Activated T-cell treated with anti-CD3 and anti-CD28 coated beads, Interleukin-2, amount 50 U/mL, for 72 hours (primary cell): Measurements from ENCODE around the gene DOK7. TPM values are rescaled to one million over a fixed set of nuclear protein-coding genes. Genes with fewer than 3 reads are reported as not detected.

Experiments used
- ATAC-seq, 2 donors: fragments of 150-1000 bp; cut with Tn5 transposase; replicated peaks in 1 of 2; 2 replicates each; pipeline ENCODE4 v1.10.0; 2021; ENCODE audit warnings: moderate library complexity in 2 of 2, mild to moderate bottlenecking in 1 of 2
- DNase-seq, 2 donors: peaks; one replicate each; pipeline ENCODE4 v3.0.0; 2021 to 2022; ENCODE audit warnings: mixed read lengths in 1 of 2
- H3K27ac Mint-ChIP-seq: one replicate; pipeline ENCODE4 v1.8.0; 2022; ENCODE audit warnings: mild to moderate bottlenecking, moderate library complexity, mixed read lengths
- H3K27me3 Mint-ChIP-seq: one replicate; pipeline ENCODE4 v1.8.0; 2022; ENCODE audit warnings: low read depth, mixed read lengths
- H3K36me3 Mint-ChIP-seq, 2 donors: one replicate each; pipeline ENCODE4 v1.8.0; 2022; ENCODE audit warnings: mixed read lengths in 2 of 2, mild to moderate bottlenecking in 1 of 2; ENCODE audit not compliant: insufficient read depth in 2 of 2
- H3K4me1 Mint-ChIP-seq: one replicate; pipeline ENCODE4 v1.8.0; 2022; ENCODE audit warnings: low read depth, mixed read lengths
- H3K4me3 Mint-ChIP-seq, 2 donors: one replicate each; pipeline ENCODE4 v1.8.0; 2022; ENCODE audit warnings: mild to moderate bottlenecking in 2 of 2, mixed read lengths in 2 of 2, moderate library complexity in 2 of 2
- H3K9me3 Mint-ChIP-seq, 2 donors: one replicate each; pipeline ENCODE4 v1.8.0; 2022; ENCODE audit warnings: mixed read lengths in 2 of 2
- total RNA-seq, 2 donors: library from RNA; stranded (reverse); gene quantifications; one replicate each; pipeline ENCODE4 v1.2.3, GENCODE V29; 2022

Gene DOK7
- total RNA-seq, 2 donors from 2014 or later = not detected

- DNase-seq = no peak
- H3K9me3 Mint-ChIP-seq = no peaks in the 10 kb centered on the region
- H3K27me3 Mint-ChIP-seq = peaks cover 14% of the 10 kb centered on the region
- no peaks in the 10 kb centered on the region for H3K4me1 Mint-ChIP-seq
- no peak overlapping the region for H3K4me3 Mint-ChIP-seq
- no peaks in the 10 kb centered on the region for H3K36me3 Mint-ChIP-seq
- H3K27ac Mint-ChIP-seq = no peak overlapping the region
- ATAC-seq = no peak
Observed at GRCh38 chr4:3464911-3465697, 2.0 kb downstream of the DOK7 start.

DNA sequence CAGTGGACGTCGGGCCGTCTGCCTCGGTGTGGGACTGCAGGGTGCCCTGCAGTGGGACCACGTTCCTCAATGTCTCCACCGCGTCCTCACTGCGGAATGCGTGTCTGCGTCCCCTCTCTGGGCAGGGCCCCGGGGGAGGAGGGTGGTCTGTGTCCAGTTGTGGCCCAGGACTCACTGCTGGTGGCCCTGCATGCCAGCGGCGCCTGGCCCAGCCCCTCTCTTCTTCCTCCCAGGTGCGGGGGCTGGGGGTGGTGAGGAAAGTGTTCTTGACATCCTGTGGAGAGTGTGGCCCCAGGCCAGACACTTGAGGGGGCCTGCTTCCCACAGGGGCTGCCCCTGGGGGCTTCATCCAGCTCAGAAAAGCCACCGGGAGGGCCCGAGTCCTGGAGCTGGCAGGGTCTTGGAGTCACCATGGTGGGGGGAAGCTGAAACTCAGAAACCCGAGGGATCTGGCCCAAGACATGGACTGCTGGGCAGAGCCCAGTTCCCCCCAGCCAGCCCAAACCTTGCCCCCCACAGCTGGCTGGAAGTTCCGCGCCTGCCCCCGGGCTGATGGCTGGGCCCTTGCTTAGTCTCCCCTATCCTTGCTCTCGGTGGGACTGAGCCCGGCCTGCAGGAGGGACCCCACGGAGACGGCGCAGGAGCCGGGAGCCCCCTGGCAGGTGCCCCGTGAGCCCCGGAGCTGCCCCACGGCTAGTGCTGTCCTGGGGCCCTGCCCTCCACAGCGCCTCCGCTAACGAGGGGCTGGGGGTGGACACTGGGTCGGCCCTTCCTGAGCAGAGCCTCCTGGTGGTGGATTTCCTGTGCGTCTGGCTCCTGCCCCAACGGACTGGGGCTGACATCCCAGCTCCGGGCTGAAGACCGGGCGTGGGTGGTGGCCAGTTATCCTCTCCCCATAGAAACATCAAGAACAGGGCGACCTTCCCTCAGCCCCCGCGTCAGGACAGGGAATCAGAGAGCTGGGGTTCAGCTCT, 2.9 kb downstream of the DOK7 start:
- Mint-ChIP-seq H3K9me3 (no peaks in the 10 kb centered on the region), H3K4me3 (no peak overlapping the region), H3K36me3 (no peaks in the 10 kb centered on the region), H3K27me3 (peaks cover 14% of the 10 kb centered on the region), H3K27ac (no peak overlapping the region), H3K4me1 (no peaks in the 10 kb centered on the region)
- no peak for ATAC-seq
- DNase-seq = no peak

DNA sequence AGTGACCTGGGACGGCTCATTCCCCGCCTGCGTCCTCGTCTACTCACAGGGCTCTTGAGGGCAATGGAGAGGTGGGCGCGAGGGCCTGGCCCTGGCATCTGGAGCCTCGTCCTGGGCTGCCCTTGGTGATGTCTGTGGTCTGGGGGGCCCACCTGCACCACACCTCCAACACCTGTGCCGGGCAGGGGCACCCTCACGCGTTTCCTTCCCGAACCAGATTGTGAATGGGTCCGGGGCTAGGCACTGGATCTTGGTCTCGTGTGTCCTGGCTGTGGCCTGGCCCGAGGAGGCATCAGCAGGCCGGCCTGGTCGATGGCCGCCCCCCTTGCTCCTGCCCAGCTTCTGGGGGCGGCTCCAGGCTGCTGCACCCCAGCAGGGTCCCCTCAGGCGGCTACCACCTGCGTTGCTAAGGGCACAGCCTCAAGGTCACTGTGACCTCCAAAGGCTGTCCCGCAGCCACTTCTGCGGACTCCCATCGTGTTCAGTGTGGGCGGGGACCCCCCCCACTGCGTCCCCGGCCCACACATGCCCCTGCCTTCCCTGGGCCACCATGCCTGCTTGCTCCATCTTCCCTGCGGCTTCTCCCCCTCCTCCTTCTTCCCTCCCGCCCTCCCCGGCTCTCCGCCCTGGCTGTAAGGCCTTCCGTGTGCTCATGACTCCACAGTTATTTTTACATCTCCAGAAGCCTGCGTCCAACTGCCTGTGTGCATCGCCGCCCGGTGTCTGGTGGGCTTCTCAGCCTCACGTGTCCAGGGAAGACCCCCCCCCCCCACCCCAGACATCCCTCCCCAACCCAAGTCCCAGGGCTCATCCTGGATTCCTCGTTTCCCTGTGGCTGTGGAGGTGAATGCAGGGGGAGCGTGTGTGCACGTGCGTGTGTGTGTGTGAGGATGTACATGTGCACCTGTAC, 3.8 kb downstream of the DOK7 start:
- Mint-ChIP-seq H3K4me1 (no peaks in the 10 kb centered on the region), H3K36me3 (no peaks in the 10 kb centered on the region), H3K4me3 (no peak overlapping the region), H3K9me3 (no peaks in the 10 kb centered on the region), H3K27ac (no peak overlapping the region), H3K27me3 (peaks cover 14% of the 10 kb centered on the region)
- ATAC-seq (no peak), DNase-seq (no peak)

GRCh38 chr4:3467601-3468031, 4.5 kb downstream of the DOK7 start:
- Mint-ChIP-seq H3K27ac (no peak overlapping the region), H3K9me3 (no peaks in the 10 kb centered on the region), H3K4me1 (no peaks in the 10 kb centered on the region), H3K36me3 (no peaks in the 10 kb centered on the region), H3K4me3 (no peak overlapping the region), H3K27me3 (peaks cover 8% of the 10 kb centered on the region)
- DNase-seq (no peak), ATAC-seq (no peak)

DNA sequence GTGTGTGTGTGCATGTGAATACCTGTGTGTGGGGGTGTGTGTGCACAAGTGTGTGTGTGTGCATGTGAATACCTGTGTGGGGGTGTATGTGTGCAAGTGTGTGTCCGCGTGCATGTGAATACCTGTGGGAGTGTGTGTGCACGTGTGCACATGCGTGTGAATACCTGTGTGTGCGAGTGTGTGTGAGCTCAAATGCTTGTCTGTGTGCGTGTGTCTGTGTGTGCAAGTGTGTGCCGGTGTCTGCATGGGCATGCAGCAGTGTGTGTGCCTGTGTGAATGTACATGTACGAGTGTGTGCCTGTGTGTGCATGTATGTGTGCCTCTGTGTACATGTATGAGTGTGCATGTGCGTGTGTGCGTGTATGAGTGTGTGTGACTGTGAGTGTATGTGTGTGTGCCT, 5.0 kb downstream of the DOK7 start:
- Mint-ChIP-seq H3K4me1 (no peaks in the 10 kb centered on the region), H3K27me3 (peaks cover 6% of the 10 kb centered on the region), H3K4me3 (no peak overlapping the region), H3K36me3 (no peaks in the 10 kb centered on the region), H3K27ac (no peak overlapping the region), H3K9me3 (no peaks in the 10 kb centered on the region)
- DNase-seq = no peak
- no peak for ATAC-seq

DNA sequence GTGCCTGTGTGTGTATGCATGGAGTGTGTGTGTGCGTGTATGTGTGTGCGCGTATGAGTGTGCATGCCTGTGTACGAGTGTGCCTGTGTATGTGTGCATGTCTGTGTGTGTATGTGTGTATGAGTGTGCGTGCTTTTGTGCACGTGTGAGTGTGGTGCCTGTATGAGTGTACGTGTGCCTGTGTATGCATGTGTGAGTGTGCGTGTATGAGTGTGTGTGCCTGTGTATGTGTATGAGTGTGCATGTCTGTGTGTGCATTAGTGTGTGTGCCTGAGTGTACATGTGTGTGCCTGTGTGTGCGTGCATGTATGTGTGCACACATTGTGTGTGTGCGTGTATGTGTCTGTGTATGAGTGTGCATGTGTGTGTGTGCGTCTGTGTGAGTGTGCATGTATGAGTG, 5.7 kb downstream of the DOK7 start:
- Mint-ChIP-seq H3K4me1 (no peaks in the 10 kb centered on the region), H3K27ac (no peak overlapping the region), H3K9me3 (no peaks in the 10 kb centered on the region), H3K36me3 (no peaks in the 10 kb centered on the region), H3K4me3 (no peak overlapping the region), H3K27me3 (peaks cover 6% of the 10 kb centered on the region)
- DNase-seq (no peak), ATAC-seq (no peak)

DNA sequence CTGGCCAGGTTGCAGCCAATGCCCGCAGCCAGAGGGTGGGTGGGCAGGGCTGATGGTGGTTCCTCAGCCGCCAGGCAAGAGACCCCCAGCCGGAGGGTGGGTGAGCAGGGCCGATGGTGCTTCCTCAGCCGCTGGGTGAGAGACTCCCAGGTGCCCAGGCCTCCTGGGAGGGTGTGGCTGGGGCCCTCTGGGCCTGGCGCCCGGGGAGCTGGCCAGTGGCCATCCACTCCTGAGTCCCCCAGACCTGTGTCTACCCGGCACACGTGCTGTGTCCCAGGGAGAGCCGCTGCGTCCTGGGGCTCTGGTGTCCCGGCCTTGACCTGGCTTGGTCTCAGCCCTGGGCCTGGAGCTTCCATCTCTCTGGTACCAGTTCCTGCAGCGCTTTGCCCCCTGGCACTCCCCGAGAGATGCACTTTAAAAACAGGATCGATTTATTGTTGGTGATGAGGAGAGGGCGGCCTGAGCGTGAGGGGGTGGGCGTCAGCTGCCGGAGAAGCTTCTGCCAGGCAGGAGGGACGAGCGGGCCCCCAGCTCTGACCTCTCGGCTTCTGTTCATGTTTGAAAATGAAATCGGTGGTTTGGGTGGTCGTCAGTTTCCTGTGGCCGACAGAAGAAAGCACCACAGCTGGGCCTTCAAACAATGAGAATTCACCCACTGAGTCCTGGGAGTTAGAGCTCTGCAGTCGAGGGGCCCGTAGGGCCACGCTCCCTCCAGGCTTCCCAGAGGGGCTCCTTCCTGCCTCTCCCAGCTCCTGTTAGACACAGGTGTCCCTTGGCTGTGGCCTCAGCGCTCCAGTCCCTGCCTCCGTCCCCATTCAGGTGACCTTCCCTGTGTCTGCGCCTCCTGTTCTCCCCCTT, 6.5 kb downstream of the DOK7 start:
- Mint-ChIP-seq H3K36me3 (no peaks in the 10 kb centered on the region), H3K4me1 (no peaks in the 10 kb centered on the region), H3K27me3 (peaks cover 2% of the 10 kb centered on the region), H3K9me3 (no peaks in the 10 kb centered on the region), H3K27ac (no peak overlapping the region), H3K4me3 (no peak overlapping the region)
- ATAC-seq (no peak), DNase-seq (no peak)

DNA sequence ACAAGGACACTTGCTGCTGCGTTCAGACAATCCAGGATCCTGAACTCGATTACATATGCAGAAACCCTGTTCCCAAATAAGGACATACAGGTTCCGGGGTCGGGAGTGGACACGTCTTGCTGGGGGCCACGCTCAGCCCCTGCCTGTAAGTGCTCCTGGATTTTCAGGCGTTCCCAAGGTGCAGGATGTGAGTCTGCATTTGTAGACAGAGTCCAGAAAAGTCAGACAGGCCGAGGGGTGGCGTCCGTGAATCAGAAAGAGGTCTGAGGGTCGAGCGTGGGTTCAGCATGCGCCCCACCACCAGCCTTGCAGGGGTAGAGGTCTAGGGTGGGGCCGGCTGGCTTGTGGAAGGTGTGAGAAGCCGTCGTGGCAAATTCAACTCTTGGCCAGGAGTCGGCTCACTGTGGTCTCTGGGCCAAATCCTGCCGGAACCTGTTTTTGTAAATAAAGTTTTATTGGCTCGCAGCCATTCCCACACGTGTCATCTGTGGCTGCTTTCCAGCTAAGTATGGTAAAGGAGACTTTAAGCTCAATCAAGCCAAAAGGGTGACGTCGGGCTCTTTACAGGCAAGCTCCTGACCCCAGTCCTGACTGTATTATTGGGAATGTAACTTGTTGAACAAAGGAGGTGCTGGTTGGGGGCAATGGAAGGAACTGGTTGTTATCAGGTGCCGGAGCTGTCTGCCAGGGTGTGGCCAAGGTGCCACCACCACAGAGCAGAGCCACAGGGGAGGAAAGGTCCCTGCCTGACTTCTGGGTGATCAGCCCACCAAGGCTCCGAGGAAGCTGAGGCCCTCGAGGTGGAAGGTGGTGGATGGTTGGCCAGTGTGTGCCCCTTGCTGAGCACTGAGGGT, 7.4 kb downstream of the DOK7 start:
- Mint-ChIP-seq H3K27ac (no peak overlapping the region), H3K9me3 (no peaks in the 10 kb centered on the region), H3K36me3 (no peaks in the 10 kb centered on the region), H3K4me3 (no peak overlapping the region), H3K4me1 (no peaks in the 10 kb centered on the region), H3K27me3 (no peaks in the 10 kb centered on the region)
- no peak for ATAC-seq
- DNase-seq = no peak

DNA sequence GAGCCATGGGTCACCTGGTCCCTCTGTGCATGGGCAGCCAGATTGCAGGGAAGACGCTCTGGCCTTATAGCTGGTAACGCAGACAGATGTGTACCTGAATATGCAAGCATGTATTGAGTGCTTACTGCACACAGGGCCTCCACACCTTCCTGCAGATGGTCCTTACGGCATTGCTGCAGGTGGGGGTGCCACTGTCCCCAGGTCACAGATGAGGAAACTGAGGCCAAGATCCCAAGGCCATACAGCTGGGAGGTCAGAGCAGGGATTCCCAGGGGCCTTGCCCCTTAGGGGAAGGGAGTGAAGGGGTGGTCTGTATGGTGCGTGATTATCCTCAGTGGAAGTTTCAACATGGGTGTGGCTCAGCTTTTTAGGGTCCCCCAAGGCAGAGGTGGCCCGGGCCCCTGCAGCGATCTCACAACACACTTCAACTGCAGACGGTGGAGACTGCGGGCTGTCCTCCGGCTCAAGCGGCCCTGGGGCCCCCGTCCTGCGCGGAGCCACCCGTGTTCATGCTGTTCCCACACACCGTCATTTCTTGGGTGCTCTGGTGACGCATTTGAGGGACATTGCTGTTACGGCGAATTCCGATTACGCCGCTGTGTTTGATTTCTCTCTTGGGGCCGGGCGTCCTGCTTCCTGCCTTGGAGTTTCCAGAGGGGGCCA, 8.1 kb downstream of the DOK7 start:
- no peak overlapping the region for H3K4me3 Mint-ChIP-seq
- no peaks in the 10 kb centered on the region for H3K9me3 Mint-ChIP-seq
- no peak for ATAC-seq
- H3K36me3 Mint-ChIP-seq = no peaks in the 10 kb centered on the region
- H3K4me1 Mint-ChIP-seq = no peaks in the 10 kb centered on the region
- H3K27me3 Mint-ChIP-seq = no peaks in the 10 kb centered on the region
- no peak overlapping the region for H3K27ac Mint-ChIP-seq
- DNase-seq = no peak

GRCh38 chr4:3471886-3472285, 8.8 kb downstream of the DOK7 start:
- DNase-seq (no peak), ATAC-seq (no peak)
- Mint-ChIP-seq H3K4me3 (no peak overlapping the region), H3K4me1 (no peaks in the 10 kb centered on the region), H3K27ac (no peak overlapping the region), H3K36me3 (no peaks in the 10 kb centered on the region), H3K9me3 (no peaks in the 10 kb centered on the region), H3K27me3 (no peaks in the 10 kb centered on the region)

DNA sequence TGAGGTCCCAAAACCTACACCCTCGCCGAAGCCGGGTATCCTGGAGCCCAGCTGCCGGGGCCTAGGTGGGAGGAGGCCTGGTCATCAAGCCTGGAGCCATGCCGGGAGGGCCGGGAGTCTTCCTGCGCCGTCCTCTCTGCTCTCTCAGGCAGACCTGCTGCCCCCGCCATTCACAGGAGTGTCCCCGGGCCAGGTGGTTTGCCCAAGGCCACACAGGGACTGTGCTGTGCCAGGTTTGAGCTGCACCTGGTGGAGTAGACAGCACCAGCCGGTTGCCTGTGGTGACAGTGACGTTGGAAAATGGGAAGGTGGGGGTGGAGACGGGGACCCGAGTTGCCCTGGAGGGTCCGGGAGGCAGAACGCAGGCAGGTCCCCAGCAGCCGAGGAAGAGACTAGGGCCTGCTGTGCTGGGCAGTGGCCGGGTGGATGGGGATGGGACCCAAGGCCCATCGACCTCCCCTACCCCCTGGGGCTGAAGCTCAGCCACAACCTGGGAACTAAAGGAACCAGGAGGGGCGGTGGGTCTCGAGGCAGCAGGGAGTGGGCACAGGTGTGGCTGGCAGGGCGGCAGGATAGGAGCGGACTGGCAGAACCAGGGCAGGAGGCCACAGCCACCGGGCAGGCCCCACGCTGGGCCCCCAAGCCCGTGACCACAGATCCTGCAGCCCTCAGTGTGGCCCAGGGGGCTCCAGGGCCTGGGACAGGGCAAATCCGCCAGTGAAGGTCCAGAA, 9.5 kb downstream of the DOK7 start:
- no peak overlapping the region for H3K4me3 Mint-ChIP-seq
- H3K36me3 Mint-ChIP-seq = no peaks in the 10 kb centered on the region
- H3K4me1 Mint-ChIP-seq = no peaks in the 10 kb centered on the region
- H3K27me3 Mint-ChIP-seq = no peaks in the 10 kb centered on the region
- H3K27ac Mint-ChIP-seq = no peak overlapping the region
- ATAC-seq (no peak), DNase-seq (no peak)
- H3K9me3 Mint-ChIP-seq = no peaks in the 10 kb centered on the region
